Activated CD4-positive, alpha-beta T cell treated with anti-CD3 and anti-CD28 coated beads, Interleukin-2, Interleukin-6, amounts not matched to agents 100 ng/mL and 50 ng/mL, durations not matched to agents 16 hours and 8 hours (primary cell): ENCODE data around the gene ZMYND8.
"Not testable (repeated sequence)": the region's sequence is repeated elsewhere in the genome, so short reads cannot be mapped to it uniquely, and the experiment has no call there.

ENCODE experiments used
- DNase-seq: peaks from one replicate; pipeline ENCODE4 v3.0.0-alpha.2; 2020

Gene ZMYND8

DNA sequence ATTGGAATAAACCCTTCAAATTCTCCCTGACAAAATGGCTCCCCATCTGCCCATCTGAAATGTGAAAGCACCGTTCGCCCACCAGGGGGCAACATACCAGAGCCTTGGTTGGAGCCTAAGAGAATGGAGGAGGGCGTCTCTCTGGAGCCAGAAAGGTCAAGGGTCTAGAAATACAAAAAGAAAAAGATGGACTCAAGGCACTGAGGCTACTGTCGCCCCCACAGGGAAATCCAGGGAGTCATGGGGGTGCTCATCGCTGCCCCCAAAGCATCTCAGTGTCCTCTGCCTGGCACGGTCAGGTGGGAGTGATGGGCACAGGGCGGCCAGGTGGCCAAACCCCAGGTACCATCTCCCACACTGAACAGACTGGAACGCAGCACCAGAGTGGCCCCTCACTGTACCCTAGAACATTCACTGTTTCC is 136.3 kb downstream of the ZMYND8 start:
- DNase-seq, result peak; percentile 64

DNA sequence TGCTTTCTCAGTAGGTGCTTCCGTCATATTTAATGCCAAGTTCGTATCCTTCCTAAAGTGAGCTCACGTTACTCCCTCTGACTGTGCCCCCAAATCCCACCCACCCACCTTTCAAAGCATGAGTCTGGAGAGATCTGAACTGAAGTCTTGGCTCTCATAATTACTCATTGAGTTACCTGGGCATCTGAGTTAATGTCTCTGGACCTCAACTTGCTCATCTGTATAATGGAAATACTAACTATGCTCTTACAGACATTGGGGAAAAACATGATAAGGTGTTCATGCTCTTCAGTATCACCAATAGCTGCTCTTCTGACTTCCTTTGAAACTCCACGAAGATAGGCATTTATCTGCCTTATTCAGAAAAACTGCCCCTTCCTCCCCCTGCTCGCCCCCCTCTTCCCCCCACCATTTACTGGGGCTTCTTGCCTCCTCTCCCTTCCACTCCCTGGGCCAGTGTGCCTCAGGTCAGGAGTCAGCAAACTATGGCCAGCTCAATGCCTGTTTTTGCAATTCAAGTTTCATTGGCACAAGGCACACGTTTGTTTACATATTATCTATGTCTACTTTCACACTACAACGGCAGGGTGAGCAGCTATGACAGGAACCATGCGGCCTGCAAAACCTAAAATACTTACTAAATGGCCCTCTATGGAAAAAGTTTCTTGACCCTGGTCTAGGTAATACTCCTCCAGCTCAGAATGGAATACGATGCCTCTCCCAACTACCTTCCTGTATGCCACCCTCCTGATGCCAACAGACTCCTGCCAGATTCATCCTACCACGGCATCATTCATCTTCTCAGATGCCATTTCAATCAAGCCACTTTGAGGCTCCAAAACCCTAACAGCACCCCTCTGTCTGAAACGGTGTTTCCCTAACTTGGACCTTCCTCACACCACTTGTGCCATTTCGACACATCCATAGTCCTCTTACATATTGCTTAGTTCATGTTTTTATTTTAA is 138.7 kb downstream of the ZMYND8 start:
- DNase-seq, result no peak

DNA sequence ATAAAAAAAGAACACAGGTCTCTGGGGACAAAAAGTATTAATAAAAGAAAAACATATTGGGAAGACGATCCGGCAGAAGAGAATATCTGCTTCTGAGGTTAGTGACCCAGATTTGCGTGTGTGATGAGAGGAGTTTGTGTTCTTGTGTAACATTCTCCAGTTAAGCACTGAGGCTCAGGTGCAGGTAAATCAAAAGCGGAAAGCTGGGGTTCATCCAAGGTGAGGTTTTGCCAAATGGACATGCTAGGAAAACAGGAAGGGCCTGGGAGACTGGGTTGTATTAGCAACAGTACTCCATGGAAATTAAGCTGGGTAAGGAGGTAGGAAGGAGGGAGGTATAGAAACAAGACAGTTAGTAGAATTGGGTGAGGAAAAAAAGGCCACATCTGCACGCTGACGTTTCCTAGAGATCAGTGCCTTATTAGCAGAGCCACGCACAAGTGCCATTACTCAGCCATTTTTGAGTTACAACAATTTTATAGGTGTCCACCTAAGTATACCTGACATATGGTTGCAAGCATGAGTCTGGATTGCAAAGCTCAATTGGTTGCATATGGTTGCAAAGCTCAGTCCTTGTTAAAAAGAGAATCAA is 139.6 kb downstream of the ZMYND8 start:
- DNase-seq, result no peak

DNA sequence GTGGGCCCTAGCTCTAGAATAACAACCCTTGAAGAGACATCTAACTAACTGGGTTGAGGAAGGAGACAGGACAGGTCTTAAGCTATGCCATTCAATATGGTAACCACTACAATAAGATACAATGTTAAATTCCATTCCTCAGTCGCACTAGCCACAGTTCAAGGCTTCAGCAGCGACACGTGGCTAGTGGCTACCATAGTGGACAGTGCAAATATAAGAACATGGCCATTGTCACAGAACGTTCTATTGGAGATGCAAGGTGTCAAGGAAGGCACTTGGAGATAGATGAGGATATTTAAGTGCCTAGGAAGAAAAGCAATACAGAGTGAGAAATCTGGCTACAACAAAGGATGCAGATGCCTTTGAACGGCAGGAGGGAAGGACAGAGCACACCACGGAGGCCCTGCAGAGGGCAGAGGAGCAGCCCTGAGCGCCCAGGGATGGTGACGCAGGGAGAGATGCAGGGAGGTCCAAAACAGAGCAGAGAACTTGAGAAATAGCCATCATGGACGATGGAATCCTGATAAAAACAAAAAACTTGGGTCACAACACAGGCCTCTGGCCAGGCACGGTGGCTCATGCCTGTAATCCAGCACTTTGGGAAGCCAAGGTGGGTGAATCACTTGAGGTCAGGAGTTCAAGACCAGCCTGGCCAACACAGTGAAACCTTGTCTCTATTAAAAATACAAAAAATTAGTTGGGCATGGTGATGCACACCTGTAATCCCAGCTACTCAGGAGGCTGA is 140.7 kb downstream of the ZMYND8 start:
- DNase-seq, result no peak

DNA sequence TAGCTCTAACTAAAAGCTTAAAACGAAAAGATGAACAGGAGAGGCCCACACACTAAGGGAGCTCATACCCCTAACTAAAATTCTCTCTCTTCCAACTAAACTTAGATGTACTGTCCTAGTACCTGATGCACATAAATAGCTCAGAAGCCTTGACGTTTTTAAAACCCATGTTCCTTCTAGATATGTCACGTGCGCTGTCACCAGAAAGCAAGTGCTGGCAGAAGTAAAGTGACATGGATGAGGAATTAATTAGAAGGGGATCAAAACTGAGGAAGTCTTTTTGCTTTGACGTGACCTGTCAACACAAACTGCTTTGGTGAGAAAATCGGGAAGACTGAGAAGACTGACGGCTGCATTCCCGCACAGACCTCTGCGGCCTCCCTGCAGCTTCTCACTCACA is 142.5 kb downstream of the ZMYND8 start:
- no peak for DNase-seq

- DNase-seq, result no peak
Measured at GRCh38 chr20:47212606-47213207, 143.8 kb downstream of the ZMYND8 start.

GRCh38 chr20:47211036-47211435 is 145.5 kb downstream of the ZMYND8 start:
- DNase-seq, result no peak

GRCh38 chr20:47210470-47210869 is 146.0 kb downstream of the ZMYND8 start:
- no peak for DNase-seq

GRCh38 chr20:47209982-47210381 is 146.5 kb downstream of the ZMYND8 start:
- DNase-seq, result no peak

DNA sequence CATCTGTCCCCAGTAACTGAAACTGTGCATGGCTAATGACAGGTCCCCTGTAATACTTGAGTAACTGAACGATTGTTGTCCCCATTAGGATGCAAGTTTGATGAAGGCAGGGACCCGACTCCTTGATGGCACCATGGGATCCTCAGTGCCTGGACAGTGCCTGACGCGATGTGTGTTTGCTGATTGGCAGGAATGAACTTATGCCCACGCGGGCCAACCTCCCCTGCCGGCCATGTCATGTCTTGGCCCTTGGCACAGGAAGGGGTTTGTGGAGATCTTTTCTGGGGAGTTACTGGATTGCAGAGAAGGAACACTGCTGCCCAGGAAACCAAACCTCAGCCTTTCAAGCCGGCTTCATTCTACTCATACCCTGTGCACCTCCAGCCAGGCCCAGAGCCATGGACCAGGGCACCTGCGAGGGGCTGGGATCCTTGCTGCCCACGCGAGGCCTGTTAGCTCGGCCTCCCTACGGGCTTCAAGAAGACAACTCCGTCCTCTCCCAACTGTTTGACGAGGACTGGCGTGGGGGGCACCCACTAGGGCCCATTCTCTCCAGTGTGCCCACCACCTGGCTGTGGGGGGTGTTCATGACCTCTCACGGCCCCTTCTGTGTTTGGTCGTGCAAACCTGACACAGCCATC is 147.8 kb downstream of the ZMYND8 start:
- DNase-seq, result no peak

DNA sequence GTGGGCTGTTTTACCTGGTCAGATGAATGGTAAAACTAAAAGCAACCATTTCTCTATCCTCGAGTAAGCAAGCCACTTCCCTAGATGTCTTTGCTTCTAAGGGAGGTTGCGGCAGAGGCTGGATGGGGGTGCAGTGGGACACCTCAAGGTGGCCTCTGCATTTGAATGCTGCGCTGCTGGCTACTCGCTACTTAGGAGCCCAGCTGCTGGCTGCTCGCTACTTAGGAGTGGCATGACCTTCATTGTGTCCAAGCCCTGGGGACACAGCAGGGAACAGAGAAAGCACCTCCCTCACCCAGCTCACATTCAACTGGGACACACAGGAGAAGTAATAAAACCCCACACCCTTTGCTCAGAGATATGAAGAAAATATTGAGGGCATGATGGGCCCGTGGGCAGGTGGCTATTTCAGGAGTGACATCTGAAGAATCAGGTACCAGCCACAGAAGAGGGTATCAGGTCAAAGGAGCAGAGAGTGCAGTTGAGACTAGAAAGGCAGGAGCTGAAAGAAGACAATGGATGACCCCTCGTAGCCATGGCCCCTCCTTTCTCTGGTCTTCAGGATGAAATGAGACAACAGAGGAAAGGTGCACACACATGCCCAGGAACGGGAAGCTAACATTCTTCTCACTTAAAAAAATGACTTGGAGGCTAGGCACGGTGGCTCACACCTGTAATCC is 149.4 kb downstream of the ZMYND8 start:
- no peak for DNase-seq

GRCh38 chr20:47206552-47206951 is 149.9 kb downstream of the ZMYND8 start:
- DNase-seq, result not testable (repeated sequence)

DNA sequence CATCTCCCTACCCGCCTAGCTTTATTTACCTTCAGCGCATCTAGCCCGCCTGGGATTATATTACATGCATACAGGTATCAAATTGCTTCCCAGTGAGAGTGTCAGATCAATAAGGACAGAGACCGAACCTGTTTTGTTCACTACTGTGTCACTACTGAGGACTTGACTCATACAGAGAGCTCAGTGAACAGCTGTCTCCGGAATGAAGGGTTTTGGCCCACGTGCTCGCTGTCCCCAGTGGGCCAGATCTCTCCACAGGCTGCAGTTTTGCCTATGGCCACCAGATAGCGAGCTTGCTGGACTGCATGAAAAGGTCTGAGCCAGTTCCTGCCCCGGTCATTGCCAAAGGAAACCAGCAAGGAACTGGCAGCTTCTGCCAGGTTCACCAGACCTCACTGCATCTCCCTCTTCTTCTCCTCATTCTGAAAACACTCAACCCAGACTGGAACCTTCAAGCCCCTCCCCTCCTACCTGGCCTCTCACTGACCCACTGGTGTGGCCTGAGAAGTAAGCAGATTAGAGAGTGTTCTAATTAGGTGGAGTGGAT is 150.8 kb downstream of the ZMYND8 start:
- DNase-seq, result peak; percentile 78

GRCh38 chr20:47204850-47205122 is 151.7 kb downstream of the ZMYND8 start:
- not testable (repeated sequence) for DNase-seq

DNA sequence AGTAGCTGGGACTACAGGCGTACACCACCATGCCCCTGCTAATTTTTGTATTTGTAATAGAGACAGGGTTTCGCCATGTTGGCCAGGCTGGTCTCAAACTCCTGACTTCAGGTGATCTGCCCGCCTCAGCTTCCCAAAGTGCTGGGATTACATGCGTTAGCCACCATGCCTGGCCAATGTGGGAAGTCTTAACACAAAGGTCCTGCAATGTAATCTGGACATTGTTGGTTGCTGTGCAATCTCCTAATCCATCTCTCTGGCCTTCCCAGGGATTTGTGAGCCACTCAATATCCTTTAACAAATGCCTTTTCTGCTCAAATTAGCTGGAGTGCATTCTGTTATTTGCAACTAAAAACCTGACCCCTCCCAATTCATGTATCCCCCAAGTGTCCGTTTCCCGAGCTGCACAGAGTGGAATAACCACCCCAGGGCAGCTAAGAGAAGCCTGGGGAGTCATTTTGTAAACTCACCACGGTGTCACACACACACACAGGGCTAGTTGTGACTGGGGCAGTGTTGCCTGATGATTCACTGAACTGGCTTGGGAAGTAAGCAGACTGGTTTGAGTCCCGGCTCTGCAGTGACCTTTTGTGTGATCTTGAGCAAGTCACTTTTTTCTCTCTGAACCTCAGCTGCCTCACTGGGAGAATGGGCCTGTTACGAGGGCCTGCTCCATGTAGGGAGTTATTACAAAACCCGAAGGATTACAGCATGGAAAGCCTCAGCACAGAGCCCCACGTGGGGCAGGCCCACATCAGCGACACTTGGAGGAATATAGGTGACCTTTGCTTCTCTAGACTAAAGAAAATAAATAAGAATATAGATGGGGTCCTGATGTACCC is 152.3 kb downstream of the ZMYND8 start:
- DNase-seq, result no peak

DNA sequence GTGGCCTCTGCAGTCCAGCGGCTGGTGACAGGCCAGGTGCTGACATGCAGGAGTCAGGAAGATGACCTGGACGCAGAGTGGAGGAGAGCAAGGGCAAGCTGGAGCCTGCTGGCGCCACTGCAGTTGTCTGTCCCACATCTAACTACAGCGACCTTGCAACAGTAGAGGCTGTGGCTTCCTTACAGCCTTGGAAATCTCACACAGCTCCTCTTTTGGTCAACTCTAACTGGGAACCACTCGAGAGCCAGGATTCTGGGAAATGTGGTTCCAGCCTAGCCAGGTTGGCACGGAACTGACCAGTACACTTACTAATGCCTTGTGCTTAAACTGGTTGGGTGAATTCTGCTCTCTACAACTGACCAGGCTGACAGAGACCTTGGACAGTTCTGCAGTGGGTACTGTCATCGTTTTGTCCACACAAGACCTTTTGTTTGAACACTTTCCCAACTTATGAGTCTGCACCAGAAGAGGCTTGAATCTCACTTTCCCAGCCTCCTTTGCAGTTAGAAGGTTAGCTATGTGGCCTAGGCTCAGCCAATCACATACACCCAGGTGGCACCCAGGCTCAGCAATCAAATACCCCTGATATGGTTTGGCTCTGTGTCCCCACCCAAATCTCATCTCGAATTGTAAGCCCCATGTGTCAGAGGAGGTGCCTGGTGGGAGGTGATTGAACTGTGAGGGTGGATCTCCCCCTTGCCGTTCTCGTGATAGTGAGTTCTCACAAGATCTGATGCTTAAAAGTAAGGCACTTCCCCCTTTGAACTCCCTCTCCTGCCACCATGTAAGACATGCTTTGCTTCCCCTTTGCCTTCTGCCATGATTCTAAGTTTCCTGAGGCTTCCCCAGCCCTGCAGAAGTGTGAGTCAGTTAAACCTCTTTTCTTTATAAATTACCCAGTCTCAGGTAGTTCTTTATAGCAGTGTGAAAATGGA is 153.5 kb downstream of the ZMYND8 start:
- no peak for DNase-seq

DNA sequence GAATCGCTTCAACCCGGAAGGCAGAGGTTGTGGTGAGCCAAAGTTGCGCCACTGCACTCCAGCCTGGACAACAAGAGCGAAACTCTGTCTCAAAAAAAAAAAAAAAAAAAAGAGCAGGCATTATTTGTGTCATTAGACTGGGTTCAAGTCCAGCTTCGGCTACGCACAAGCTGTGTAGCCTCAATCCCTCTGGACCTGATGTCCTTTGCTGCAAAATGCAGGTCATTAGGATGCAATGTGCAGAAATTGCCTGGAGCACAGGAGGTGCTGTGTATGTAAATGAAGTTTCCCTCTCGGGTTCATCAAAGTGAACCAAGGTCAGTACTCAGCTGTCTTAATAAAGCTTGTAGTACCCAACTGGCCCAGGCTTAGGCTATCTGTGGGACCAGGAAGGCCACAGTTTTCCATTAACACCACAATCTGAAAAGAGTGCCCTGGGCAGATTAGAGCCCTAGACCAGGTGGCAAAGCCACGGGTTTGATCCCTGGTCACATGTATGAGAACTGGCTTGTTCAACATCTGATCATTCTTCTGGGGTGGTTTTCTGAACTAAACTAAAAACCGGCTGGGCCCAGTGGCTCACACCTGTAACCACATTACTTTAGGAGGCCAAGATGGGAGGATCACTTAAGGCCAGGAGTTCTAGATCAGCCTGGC is 155.3 kb downstream of the ZMYND8 start:
- no peak for DNase-seq

- DNase-seq, result no peak
Measured at GRCh38 chr20:47198996-47199552, 157.4 kb downstream of the ZMYND8 start.

DNA sequence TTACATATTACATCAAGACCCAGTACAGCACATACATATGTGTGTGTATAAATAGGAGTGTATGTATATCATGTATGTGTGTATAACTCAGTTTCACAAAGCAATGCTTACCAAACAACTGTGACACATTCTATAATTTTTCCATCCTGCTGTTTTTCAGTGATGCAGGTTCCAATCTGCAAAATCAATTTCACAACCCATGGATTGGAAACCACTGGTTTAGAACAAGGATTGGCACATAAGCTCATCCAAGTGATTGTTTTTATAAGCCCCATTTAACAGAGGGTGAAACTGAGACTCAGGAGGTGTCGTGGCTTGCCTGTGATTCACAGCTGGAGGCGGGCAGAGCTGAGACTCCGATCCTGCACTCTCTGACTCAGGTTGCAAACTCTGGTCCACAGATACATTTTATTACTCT is 158.2 kb downstream of the ZMYND8 start:
- peak; percentile 51 for DNase-seq
